SIG-M5 (cell line): ENCODE measurements around the gene TMEM63C.

Source experiments
- DNase-seq: peaks from one replicate; lab custom pipeline; 2025; lab: John Stamatoyannopoulos, UW

Gene TMEM63C

DNA sequence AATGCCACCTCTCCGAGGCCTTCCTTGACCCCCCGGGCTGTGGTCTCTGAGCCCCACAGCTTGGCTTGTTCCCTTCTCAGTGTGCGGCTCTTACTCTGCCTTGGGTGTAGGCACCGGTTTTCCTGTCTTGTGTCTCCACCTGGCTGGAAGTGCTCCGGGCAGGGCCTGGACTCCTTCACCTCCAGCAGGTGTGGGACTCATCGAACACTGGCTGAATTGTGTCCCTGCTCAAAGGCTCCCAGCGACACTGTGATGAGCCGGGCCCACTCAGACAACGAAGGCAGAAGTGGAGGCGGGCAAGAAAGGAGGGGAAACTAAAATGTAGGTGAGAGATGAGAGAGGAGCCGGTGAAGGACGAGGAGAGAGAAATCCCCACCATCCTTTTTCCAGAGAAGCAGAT, 18.0 kb downstream of the TMEM63C start:
- DNase-seq, result no peak

DNA sequence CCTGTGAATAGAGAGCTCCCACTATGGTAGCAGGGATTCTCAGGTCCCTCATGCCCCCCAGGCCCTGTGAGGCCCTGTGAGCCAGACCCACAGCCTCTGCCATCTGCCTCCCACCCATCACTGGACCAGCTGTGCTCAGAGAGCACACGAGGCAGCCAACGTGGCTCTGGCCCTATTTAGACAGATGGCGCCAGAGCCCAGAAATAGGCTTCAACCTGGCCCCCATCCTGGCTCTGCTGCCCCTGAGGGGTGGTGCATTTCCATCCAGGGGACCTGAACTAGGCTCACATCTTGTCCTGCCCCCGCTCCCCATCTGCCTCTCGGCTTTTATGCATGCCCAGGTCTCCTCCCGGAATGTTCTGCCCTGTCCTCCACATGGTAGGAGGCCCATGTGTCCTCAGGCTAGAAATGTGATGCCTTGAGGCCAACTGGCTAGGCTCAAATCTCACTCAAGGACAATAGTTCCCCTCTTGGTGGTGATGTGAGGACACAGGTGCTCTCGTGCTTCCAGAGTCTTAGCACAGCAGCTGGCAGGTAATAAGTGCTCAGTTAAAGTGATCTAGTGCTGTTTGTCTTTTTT, 18.9 kb downstream of the TMEM63C start:
- DNase-seq, result no peak

DNA sequence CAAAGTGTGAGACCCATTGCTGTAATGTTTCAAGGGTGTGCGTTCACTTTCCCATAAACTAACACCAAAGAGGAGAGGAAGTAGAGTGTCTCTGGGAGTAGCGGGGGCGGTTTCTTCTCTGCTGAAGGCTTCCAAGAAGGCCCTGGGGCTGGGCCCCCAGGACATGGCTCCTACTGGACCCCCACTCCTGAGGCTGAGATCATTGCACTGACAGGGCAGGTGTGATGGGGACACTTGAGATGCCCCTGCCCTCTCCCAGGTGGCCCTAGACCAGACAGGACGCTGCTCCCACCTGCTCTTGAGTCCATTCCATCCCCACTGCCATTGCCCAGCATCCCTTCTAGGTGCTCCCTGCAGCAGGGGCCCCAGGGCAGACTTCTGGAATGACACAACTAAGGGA, 20.1 kb downstream of the TMEM63C start:
- DNase-seq, result no peak

DNA sequence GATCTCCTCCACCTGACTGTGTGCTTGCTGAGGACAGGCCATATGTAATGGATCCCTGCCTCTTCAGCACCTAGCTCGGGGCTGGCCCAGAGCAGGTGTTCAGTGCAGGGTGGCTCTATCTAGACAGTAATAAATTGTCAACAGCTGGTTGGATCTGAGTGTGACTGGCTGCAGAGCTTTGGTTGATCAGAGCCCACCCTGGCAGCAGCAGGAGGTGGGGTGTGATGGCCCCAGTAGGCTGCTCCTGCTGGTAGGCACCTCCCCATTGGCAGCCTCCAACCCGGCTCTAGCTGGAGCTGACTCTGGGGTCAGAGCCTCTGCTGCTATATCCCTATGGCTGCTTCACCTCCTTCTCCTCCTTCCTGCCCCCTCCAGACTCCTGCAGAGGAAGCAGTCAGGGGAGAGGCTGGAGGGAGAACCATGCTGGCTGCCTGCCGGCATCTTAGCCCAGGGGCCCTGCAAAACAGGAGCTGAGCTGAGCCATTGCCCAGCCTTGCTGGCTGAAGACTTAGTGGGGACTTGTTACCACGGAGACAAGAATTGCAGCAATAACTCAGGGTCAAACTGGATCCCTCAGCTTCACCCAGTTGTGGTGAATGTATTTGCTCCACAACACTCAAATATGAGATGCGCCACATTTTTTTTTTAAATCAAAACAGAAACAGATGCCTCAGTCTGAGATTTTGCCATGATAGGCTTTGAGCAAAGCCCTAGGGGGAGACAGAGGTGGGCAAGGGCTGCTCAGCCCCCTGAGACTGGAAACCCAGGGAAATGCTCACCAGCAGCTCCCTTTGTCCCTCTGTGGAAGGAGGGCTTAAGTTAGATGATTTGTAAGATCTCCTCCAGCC, 22.2 kb downstream of the TMEM63C start:
- no peak for DNase-seq

DNA sequence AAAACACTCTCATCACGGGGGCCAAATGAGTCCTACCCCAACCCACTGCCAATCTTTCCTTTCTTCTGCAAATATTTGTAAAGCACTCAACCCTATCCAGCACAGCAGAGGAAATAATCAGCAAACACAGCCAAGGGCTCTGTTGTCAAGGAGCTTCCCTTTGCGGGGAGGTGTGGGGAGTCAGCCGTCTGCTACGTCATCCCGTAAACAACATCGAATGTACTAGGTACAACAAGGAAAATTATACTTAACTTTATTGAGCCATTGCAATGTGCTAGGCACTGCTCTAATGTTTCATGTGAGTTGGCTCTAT, 22.8 kb downstream of the TMEM63C start:
- no peak for DNase-seq

DNA sequence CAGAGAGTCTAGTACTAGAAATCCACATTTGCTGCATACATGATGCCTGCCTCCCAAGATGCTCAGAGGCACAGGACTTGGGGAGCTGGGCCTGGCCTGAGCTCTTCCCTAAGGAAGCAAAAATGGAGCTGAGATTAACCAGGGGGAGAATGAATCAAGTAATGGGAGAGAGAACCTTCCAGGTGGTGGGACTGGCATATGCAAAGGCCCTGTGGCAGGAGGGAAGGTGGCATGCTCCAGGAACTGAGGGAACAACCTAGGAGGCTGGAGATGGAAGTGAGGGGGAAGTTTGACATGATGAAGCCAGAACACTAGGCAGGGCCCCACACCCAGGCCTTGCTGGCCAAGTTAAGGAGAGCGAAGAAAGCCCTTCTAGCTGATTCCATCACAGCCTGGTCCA, 23.3 kb downstream of the TMEM63C start:
- DNase-seq, result no peak

DNA sequence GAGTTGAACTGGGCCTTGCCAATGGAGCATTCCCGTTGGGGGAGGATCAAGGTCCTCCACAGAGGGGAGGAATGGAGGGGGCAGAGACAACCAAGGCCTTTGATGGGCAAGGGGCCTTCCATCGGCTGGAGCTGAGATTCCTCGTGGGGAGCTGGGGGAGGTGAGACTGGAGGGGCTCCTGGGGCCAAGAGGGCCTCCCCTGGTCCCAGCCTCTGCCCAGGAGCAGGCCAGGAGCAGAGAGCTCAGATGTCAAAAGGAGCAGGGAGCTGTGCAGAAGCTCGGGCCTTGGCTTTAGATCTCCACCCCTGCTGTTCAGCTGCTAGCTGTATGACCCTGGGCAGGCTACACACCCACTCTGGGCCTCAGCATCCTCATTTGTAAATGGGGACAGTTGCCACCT, 24.0 kb downstream of the TMEM63C start:
- no peak for DNase-seq

DNA sequence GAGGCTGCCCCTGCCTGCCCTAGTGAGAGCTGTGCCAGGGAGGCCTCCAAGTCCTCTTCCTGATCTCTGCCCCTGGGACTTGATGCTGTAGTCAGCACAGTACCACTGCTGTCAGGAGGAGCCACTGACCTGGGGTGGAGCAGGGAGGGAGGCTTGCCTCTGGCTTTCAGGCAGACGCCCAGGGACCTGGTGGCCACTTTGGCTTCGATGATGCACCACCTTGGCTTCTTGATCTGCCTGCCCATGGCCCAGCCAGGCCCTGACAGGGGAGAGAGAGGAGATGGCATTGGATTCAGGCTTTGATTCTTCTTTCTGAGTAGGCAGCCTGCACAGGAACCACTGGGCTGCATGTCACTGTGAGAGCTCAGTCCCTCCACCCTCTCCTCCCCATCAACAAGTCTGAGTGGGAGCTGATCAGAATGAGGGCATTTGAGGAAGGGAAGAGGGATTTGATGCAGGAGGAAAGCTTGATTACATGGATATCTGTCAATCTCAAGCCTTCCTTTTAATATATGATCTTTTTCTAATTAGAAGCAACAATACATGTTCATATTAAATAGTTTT, 24.7 kb downstream of the TMEM63C start:
- no peak for DNase-seq

DNA sequence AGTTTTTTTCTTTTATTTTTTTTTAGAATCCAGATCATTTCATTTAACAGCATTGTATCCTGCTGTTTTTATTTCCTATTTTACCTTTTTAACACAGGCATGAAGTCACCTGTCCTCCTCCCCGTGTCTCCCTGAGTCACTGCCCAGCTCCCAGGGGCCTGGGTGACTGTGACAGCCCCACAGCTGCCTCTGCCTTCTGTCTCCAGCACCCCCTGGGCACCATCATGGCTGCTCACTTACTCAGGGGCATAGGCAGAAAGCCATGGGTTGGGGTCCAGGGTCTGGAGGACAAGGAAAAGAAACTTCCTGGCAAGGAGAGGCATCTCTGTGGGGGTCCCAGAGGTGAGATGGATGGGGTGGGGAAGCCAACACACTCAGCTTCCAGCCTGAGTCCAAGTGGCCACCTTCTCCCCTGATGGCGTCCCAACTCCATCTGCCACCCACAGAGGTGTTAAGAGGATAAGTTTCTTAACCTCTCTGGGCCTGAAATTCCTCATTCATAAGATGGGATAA, 25.3 kb downstream of the TMEM63C start:
- DNase-seq, result no peak

DNA sequence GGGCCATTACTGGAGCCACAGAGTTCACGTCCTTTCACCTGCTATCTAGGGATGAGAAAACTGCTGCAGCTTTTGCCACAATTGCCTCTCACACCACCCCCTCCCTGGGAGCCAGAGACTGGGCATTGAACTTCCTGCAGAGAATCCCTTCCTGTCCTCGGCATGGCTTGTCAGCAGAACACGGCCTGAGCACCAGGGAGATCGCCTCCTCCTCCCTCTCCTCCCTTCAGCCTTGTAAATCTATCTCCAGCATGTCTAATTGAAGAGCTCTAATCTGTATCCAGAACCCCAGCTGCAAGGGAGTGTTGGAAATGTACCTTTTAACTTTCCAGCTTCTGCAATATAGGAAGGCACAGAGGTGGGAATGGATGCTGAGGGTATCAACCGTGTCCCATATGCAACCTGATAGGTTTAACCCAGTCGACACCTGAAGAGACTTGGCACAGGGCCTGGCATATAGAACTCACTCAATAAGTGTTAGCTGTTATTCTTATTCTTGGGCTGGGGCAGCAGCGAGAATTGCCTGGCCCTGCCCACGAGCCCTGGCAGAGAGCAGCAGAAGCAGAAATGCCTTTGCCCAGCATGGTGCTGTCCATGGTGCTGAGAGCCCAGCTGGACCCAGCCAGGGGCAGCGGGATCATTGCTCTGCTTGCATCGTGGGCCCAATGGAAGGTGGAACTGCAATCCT, 26.8 kb downstream of the TMEM63C start:
- DNase-seq, result no peak

DNA sequence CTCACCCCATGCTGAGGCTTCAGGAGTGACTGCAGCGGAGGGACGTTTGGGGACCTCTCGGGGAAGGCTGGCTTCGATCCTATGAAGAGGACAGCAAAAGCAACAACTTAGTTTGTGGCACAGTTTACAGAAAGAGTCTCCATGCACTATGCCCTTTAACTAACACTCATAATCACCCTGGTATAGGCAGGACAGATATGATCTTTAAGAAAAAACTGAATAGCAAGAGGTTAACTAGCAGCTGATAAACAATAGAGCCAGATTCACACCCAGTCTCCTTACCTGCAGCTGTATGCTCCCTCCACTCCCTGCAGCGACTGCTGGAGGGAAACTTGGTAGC, 27.4 kb downstream of the TMEM63C start:
- no peak for DNase-seq

DNA sequence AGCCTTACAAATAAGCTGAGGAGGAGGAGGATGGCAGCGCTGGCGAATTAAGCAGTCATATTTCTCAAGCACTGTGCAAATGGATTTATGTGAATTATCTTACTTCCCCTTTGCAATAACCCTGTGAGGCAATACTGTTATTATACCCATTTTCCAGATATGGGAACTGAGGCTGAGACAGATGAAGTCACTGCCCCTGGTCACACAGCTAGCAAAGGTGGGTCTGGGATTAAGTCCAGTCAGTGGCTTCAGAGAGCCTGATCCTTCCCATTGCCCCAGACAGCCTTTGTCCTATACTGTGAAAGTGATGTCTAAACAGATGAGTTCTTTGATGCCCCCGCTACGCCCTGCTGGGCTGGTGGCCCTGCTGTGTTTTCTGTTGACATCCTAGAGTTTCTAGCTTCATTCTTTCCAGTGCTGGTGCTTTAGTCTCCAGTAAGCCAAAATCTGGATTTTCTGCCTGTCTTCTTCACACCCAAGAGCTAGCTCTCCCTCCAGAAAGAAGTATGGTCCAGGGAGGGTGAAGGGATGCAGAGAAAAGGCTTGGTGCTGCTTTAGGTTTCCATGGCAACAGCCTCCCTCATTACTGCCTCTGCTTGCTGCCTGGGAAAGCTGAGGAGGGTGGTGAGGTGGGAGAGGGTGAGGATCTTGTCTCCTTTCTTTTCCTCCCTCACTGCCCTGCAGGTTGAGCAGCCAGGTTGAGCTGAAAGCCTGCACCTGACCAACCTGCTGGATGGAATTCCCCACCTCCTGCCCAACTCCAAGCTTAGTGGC, 30.7 kb downstream of the TMEM63C start:
- DNase-seq, result no peak

DNA sequence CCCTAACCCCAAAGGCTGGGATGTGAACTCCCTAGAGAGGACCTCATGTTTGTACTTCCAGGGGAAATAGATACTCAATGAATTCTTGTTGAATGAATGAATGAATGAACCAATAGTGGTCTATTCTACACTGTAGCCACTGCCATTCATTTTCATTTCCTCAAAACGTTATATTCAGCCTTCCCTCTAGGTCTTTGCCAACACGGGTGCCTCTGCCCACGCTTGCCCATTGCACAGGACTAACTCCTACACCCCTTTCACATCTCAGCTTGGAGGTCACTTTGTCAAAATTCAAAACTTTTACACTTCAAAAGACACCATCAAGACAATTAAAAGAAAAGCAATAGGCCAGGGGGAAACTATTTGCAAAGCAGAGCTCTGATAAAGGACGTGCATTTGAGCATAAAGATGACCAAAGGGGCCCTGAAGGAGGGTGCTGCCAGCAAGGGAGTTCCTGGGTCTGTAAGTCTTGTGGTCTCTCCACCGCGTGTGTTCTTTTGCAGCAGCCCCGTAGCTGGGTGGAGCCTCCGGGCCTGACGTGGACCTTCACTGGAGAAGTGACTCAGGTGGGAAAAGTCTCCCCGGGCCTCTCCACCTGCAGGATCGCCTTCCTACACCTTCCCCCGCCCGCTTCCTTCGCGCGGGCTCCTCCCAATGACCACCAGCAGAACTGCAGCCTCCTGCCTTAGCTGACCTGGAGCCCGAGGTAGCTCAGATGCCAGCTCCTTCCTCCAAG, 31.5 kb downstream of the TMEM63C start:
- no peak for DNase-seq

DNA sequence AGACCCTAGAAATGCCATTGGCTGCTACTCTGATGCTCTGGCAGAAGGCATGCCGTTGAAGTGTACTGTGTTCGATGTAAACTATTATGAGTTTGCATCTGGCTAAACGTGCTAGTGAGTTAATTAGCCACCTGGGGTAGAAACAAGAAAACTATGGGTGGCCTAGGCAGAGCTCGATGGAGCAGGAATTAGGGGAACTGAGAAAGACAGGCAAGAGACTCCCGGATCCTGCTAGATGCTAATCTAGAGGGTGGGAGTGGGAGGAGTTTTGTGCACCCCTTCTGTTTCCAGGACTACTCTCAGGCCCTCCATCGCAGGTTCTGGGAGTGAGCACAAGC, 32.0 kb downstream of the TMEM63C start:
- DNase-seq, result no peak

DNA sequence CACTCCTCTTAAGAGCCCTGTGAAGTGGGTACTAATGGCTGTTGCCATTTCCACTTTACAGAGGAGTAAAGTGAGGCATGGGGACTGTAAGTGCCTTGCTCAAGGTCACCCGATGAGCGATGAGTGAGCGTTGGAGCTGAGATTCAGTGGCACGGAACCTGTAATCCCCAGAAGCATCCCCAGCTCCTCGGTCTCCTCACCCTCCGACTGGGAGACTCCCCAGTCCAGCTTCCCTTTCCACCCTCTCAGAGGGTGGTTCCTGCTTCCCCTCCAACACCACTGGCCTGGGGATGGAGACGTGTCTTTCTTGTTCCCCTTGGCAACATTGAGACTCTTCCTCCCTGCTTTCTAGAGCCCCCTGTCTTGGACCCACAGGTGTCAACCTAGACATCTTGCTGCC, 32.6 kb downstream of the TMEM63C start:
- no peak for DNase-seq

DNA sequence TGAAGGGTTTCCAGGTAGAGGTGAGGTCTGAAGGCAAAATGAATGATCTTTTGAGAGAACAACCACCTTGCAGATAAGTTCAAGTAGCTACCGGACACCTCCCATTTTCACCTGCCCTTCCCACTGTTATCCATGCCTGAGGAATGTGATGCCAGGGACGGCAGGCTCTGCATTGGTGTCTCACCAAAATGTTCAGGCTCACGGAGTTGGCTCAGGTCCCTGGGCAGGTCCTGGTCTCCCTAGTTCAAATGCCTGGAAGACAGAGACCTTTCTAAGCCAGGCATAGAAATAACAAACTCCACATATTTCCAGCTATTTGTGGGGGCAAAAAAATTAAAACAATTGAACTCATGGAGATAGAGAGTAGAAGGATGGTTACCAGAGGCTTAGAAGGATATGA, 36.0 kb downstream of the TMEM63C start:
- no peak for DNase-seq

DNA sequence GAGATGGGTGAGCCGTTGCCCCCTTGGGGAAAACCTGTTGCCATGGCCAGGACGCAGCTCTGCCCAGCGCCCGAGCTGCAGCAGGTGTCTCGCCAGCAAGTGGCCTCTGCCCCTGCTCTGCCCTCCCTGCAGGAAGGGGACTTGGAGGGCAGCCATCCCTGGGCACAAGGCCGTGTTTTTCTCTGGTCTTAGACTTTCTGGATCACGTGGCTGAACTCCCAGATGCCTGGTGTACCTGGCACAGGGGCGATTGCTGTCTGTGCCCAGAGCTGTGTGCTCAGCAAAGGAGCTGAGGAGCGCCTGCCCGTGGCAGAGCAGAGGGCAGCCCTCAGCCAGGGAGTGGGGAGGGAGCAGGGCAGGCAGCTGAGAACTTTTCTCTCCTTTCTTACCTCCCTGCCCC, 38.0 kb downstream of the TMEM63C start:
- DNase-seq, result no peak

DNA sequence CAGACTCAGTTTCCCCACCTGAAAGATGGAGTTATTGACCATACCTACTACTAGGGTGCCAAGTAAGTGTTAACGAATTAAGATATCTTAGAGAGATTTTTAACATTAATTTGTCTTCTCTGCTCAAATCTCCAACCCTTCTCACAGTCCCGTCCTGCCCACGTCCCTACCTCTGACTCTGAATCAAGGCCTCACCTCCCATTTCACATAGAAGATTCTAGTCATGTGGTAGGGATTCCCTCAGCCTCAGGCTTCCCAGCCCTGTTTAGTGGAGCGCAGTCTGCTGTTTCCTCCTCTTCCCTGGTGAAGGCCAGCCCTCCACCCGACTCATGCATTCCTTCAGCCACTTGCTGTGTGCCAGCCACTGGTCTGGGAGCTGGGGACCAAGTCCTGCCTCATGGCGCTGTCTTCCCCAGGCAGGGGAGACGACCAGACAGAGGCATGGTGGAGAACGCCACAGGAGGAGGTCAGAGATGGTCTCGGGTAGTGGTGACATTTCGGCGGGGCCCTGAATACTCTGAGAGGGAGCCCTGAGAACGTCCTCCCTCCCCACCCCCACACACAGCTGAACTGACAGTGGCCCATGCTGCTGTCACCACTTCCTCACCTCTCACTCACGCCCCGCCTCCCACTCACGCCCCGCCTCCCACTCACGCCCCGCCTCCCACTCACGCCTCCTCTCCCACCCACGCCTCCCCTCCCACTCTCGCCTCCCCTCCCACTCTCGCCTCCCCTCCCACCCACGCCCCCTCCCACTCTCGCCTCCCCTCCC, 38.8 kb downstream of the TMEM63C start:
- no peak for DNase-seq

DNA sequence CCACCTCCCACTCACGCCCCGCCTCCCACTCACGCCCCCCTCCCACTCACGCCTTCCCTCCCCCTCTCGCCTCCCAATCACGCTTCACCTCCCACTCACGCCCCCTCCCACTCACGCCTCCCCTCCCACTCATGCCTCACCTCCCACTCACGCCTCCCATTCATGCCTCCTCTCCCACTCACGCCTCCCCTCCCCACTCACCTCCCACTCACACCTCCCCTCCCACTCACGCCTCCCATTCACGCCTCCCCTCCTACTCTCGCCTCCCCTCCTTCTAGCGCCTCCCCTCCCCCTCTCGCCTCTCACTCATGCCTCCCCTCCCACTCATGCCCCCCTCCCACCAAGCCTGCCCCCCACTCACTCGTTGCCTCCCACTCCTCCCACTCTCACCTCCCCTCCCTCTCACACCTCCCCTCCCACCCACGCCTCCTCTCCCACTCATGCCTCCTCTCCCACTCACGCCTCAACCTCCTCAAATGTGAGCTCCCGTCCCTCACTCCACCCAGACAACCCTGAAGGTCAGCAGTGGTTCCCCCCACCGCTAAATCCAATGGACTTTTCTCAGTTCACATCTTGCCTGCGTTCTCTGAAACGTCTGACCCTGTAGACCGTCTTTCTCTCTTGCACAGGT, 39.8 kb downstream of the TMEM63C start:
- DNase-seq, result no peak

DNA sequence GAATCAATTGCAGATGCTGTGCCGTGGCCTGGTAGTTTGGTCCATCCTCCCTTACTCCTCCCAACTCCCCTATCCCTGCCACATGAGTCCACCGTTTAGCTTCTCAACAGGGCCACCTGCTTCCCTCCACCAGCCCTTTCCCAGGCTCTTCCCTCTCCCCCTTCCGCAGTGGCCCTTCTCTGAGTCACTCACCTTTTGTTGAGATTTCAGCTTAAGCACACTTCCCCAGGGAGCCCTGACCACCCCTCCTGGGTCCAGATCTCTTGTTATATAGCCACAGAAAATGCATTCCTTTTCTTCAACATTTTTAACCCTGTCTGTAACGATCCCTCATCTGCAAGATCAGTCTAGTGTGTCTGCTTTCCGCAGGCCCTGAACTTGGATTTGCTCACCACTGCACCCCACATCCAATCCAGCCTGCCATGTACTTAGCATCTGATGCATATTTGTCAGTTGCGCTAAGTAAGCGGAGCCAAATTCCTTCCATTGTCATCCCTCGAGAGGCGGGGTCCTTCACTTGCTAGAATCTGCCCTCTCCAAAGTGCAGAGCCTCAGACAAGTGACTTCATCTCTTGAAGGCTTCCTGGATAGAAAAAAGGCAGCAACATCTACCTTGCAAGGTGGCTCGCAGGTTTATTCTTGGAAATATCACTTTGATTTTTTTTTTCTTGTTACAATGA, 41.1 kb downstream of the TMEM63C start:
- DNase-seq, result no peak
